HCT116 (cell line): ENCODE data around the gene WDR38. TPM values are rescaled to one million over a fixed set of nuclear protein-coding genes. Genes with fewer than 3 reads are reported as not detected.

Source experiments
- ATAC-seq: fragments of 200-7000 bp; cut with Tn5 transposase; 2 replicates; pipeline ENCODE4 v1.9.1; 2020; ENCODE audit warnings: mild to moderate bottlenecking, moderate library complexity
- BruUV-seq: library from RNA; stranded (reverse); fragments of 400-500 nt; replicated peaks from 2 replicates; lab custom pipeline; 2021; lab: Mats Ljungman, UMichigan
- CTCF ChIA-PET: fragments of 300-600 bp; sonication (Branson Sonifier 250); formaldehyde crosslinking; loops from one replicate; lab custom pipeline; 2021; ENCODE audit warnings: antibody characterized with exemption; lab: Charles Lee
- POLR2A ChIA-PET: fragments of 300-600, 350-600 bp; sonication (Branson Sonifier 250); formaldehyde crosslinking; loops from one replicate; lab custom pipeline; 2021; ENCODE audit warnings: antibody characterized with exemption; lab: Charles Lee
- RAD21 ChIA-PET, 2 experiments: fragments of 300-600 bp; sonication (Branson Sonifier 250); formaldehyde crosslinking; loops; one replicate each; lab custom pipeline; 2023; ENCODE audit warnings: low total read pairs in 2 of 2; ENCODE audit not compliant: uncharacterized antibody in 2 of 2, unreplicated experiment in 2 of 2, low non-redundant PET in 1 of 2; lab: Charles Lee
- DNase-seq: peaks from one replicate; pipeline ENCODE4 v3.0.0-alpha.2; 2010; ENCODE audit warnings: low read depth, low spot score
- H2AFZ ChIP-seq: fragments of 200-600 bp; shearing (Covaris generic), sonication (generic); 2 replicates; pipeline ENCODE4 v1.6.1; 2017; ENCODE audit warnings: low read depth, mixed run types, mixed read lengths, antibody characterized with exemption, low read length; ENCODE audit not compliant: poor library complexity, severe bottlenecking
- H3K27ac ChIP-seq: 2 replicates; pipeline ENCODE4 v1.5.1; 2012; ENCODE audit warnings: low read depth, low read length
- H3K27me3 ChIP-seq: fragments of 200-600 bp; sonication (generic); 2 replicates; pipeline ENCODE4 v1.6.1; 2016; ENCODE audit warnings: mixed run types, low read length, mixed read lengths; ENCODE audit not compliant: insufficient read depth
- H3K36me3 ChIP-seq, 2 experiments: fragments of 200-500 bp in 1 of 2; fragments of 200-600 bp in 1 of 2; sonication (Bioruptor generic) in 1 of 2; sonication (generic) in 1 of 2; 2 replicates each; pipeline versions ENCODE4 v1.5.1 to v1.6.1; 2014 to 2016; ENCODE audit warnings: low read length in 2 of 2, inconsistent platforms in 1 of 2, mixed read lengths in 1 of 2, mixed run types in 1 of 2; ENCODE audit not compliant: insufficient read depth in 2 of 2, control insufficient read depth in 1 of 2
- H3K4me1 ChIP-seq, 2 experiments: fragments of 200-600 bp in 1 of 2; sonication (generic) in 1 of 2; 2 replicates each; pipeline versions ENCODE4 v1.5.1 to v1.6.1; 2012 to 2017; ENCODE audit warnings: low read length in 2 of 2, inconsistent platforms in 1 of 2, mild to moderate bottlenecking in 1 of 2, mixed read lengths in 1 of 2, mixed run types in 1 of 2, moderate library complexity in 1 of 2; ENCODE audit not compliant: insufficient read depth in 2 of 2, control insufficient read depth in 1 of 2
- H3K4me2 ChIP-seq: fragments of 200-600 bp; sonication (generic); 2 replicates; pipeline ENCODE4 v1.6.1; 2017; ENCODE audit warnings: mixed run types, low read length, mixed read lengths
- H3K4me3 ChIP-seq, 2 experiments: fragments of 200-600 bp in 1 of 2; sonication (generic) in 1 of 2; replicated peaks in 1 of 2; 2 replicates each; pipeline ENCODE4 v1.5.1; 2011 to 2016; ENCODE audit warnings: low read length in 2 of 2, control low read depth in 1 of 2, low read depth in 1 of 2, mild to moderate bottlenecking in 1 of 2, mixed read lengths in 1 of 2, mixed run types in 1 of 2
- H3K79me2 ChIP-seq: fragments of 200-600 bp; sonication (generic); 2 replicates; pipeline ENCODE4 v1.6.1; 2017; ENCODE audit warnings: mild to moderate bottlenecking, mixed run types, low read length, moderate library complexity, mixed read lengths; ENCODE audit not compliant: insufficient read depth
- H3K9ac ChIP-seq: fragments of 200-600 bp; sonication (generic); 2 replicates; pipeline ENCODE4 v1.6.1; 2016; ENCODE audit warnings: low read length, mixed read lengths
- H3K9me2 ChIP-seq: fragments of 200-600 bp; sonication (generic), shearing (Covaris generic); 2 replicates; pipeline ENCODE4 v1.6.1; 2017; ENCODE audit warnings: mixed run types, mild to moderate bottlenecking, moderate library complexity; ENCODE audit not compliant: insufficient read depth
- H3K9me3 ChIP-seq, 2 experiments: fragments of 200-500 bp in 1 of 2; fragments of 200-600 bp in 1 of 2; sonication (Bioruptor generic) in 1 of 2; sonication (generic) in 1 of 2; 2 replicates each; pipeline ENCODE4 v1.6.1; 2014 to 2017; ENCODE audit warnings: low read length in 2 of 2, mixed read lengths in 2 of 2, inconsistent platforms in 1 of 2, low read depth in 1 of 2, mild to moderate bottlenecking in 1 of 2, mixed run types in 1 of 2, moderate library complexity in 1 of 2; ENCODE audit not compliant: control insufficient read depth in 1 of 2, insufficient read depth in 1 of 2
- H4K20me1 ChIP-seq: fragments of 200-600 bp; sonication (generic), shearing (Covaris generic); 2 replicates; pipeline ENCODE4 v1.6.1; 2017; ENCODE audit warnings: mixed run types, mild to moderate bottlenecking, moderate library complexity; ENCODE audit not compliant: insufficient read depth
- CBX3 ChIP-seq: IDR thresholded peaks from 2 replicates; pipeline ENCODE4 v1.6.1; 2012; ENCODE audit warnings: low read depth
- CTCF ChIP-seq, 3 experiments: fragments of 200-600 bp in 1 of 3; sonication (generic) in 1 of 3; IDR thresholded peaks in 2 of 3; conservative IDR thresholded peaks in 1 of 3; 2 replicates each; pipeline ENCODE4 v1.5.1; 2012 to 2017; ENCODE audit warnings: low read depth in 2 of 3, low read length in 2 of 3, antibody characterized with exemption in 1 of 3, borderline replicate concordance in 1 of 3, control low read depth in 1 of 3, mild to moderate bottlenecking in 1 of 3, mixed read lengths in 1 of 3, mixed run types in 1 of 3, moderate library complexity in 1 of 3; ENCODE audit not compliant: insufficient read depth in 1 of 3
- ELF1 ChIP-seq: IDR thresholded peaks from 2 replicates; pipeline ENCODE4 v1.6.1; 2012; ENCODE audit warnings: low read depth, borderline replicate concordance
- EZH2 ChIP-seq: fragments of 200-600 bp; sonication (generic); IDR thresholded peaks from 2 replicates; pipeline ENCODE4 v1.6.1; 2017; ENCODE audit warnings: antibody characterized with exemption, mixed run types
- MAX ChIP-seq: IDR thresholded peaks from 2 replicates; pipeline ENCODE4 v1.6.1; 2012
- POLR2A ChIP-seq: IDR thresholded peaks from 2 replicates; pipeline ENCODE4 v1.7.0; 2011; ENCODE audit warnings: borderline replicate concordance; ENCODE audit not compliant: insufficient read depth, insufficient read length; ENCODE audit errors: extremely low read depth
- RAD21 ChIP-seq: IDR thresholded peaks from 2 replicates; pipeline ENCODE4 v1.6.1; 2012; ENCODE audit warnings: low read depth, mild to moderate bottlenecking
- SIN3A ChIP-seq: IDR thresholded peaks from 2 replicates; pipeline ENCODE4 v1.6.1; 2012; ENCODE audit warnings: low read depth
- SRF ChIP-seq: IDR thresholded peaks from 2 replicates; pipeline ENCODE4 v1.6.1; 2012; ENCODE audit warnings: low read depth
- ZBTB33 ChIP-seq: IDR thresholded peaks from 2 replicates; pipeline ENCODE4 v1.6.1; 2011; ENCODE audit warnings: mild to moderate bottlenecking, low read length, moderate library complexity; ENCODE audit not compliant: insufficient replicate concordance; ENCODE audit errors: extremely low read depth
- ZFX ChIP-seq: fragments of 450-650 bp; IDR thresholded peaks from 2 replicates; pipeline ENCODE4 v1.6.1; 2017
- ZNF274 ChIP-seq: fragments of 200-500 bp; sonication (Bioruptor generic); IDR thresholded peaks from 2 replicates; pipeline ENCODE4 v1.6.1; 2014; ENCODE audit warnings: mild to moderate bottlenecking, low read depth, low read length, inconsistent platforms
- intact Hi-C: fragments of 100-400 bp; cut with micrococcal nuclease; formaldehyde crosslinking; loops from 2 replicates; pipeline ENCODE4 v1.10.0; 2022
- total RNA-seq: library from RNA; stranded (reverse); gene quantifications from one replicate; pipeline ENCODE4 v1.2.1, GENCODE V29; 2021; ENCODE audit not compliant: unreplicated experiment

Gene WDR38
- total RNA-seq, 1 experiment from 2014 or later, result not detected

- RAD21 ChIA-PET, result no interaction called here
- no peaks in the 10 kb centered on the region for H3K9me3 ChIP-seq
- no TSS peak for BruUV-seq
- TF ChIP-seq CBX3, result no peak
- TF ChIP-seq ZFX, result no peak
- no peak for TF ChIP-seq ELF1
- TF ChIP-seq POLR2A, result no peak
- TF ChIP-seq SIN3A, result no peak
- TF ChIP-seq ZBTB33, result no peak
- no peak for TF ChIP-seq RAD21
- TF ChIP-seq ZNF274, result no peak
- TF ChIP-seq SRF, result no peak
- no peak for TF ChIP-seq CTCF (IDR thresholded peaks at IDR 0.05 in 2 of 3, conservative IDR thresholded peaks at IDR 0.05 in 1 of 3; ENCODE audit: borderline replicate concordance in 1 of 3, insufficient read depth in 1 of 3, low read depth in 2 of 3, low read length in 2 of 3)
- TF ChIP-seq EZH2, result no peak
- no peak for TF ChIP-seq MAX
- TF ChIP-seq, all 23 proteins: peak for 0
- intact Hi-C loops, result no loop called here
- peaks cover 12 to 35% of the 10 kb centered on the region in 2 experiments for H3K4me1 ChIP-seq
- no peaks in the 10 kb centered on the region for H3K27me3 ChIP-seq
- H2AFZ ChIP-seq, result no peak overlapping the region
- no peaks in the 10 kb centered on the region for H3K9me2 ChIP-seq
- ATAC-seq (no peak), DNase-seq (no peak)
- peaks cover 29% of the 10 kb centered on the region for H4K20me1 ChIP-seq
- no peak overlapping the region for H3K4me2 ChIP-seq
- H3K36me3 ChIP-seq, result peaks cover 25 to 60% of the 10 kb centered on the region in 2 experiments; a peak in 3 of 4 replicates
- ChIA-PET CTCF (no interaction called here), POLR2A (no interaction called here)
- H3K79me2 ChIP-seq, result peaks cover 78% of the 10 kb centered on the region
- H3K4me3 ChIP-seq, result no peak overlapping the region
- H3K27ac ChIP-seq, result no peak overlapping the region
- no peak overlapping the region for H3K9ac ChIP-seq
Observed at GRCh38 chr9:124873664-124874063, 20.4 kb downstream of the WDR38 start.
